Breast epithelium (tissue), 3 donors: Measurements from ENCODE around the gene CCN6.

Experiments used
- CTCF ChIP-seq, 3 donors: fragments of 450-650 bp; IDR thresholded peaks; one replicate each; pipeline ENCODE4 v1.5.1; 2016 to 2017; ENCODE audit warnings: antibody characterized with exemption in 3 of 3, mild to moderate bottlenecking in 3 of 3, moderate library complexity in 3 of 3
- POLR2A ChIP-seq: fragments of 450-650 bp; IDR thresholded peaks from one replicate; pipeline ENCODE4 v1.6.1; 2016; ENCODE audit warnings: antibody characterized with exemption, mild to moderate bottlenecking, moderate library complexity
- POLR2AphosphoS5 ChIP-seq, 3 donors: sonication (generic); formaldehyde crosslinking; IDR thresholded peaks; one replicate each; pipeline ENCODE4 v1.6.1; 2017; ENCODE audit warnings: antibody characterized with exemption in 3 of 3

GRCh38 chr6:112031960-112032359 is 21.9 kb upstream of the CCN6 start:
- TF ChIP-seq CTCF (IDR thresholded peaks at IDR 0.05) (no peak), POLR2A (no peak), POLR2AphosphoS5 (IDR thresholded peaks at IDR 0.05) (no peak)
